Suprapubic skin (tissue), 4 donors: Measurements from ENCODE around the gene ZNF888.
"Not testable (repeated sequence)": the region's sequence is repeated elsewhere in the genome, so short reads cannot be mapped to it uniquely, and the experiment has no call there.

ENCODE experiments used
- CTCF ChIP-seq, 2 donors: fragments of 200-600 bp in 1 of 2; fragments of 450-650 bp in 1 of 2; sonication (generic) in 1 of 2; IDR thresholded peaks; one replicate each; pipeline ENCODE4 v1.5.1; 2016 to 2019; ENCODE audit warnings: antibody characterized with exemption in 2 of 2, mild to moderate bottlenecking in 1 of 2, moderate library complexity in 1 of 2
- EP300 ChIP-seq: sonication (generic); formaldehyde crosslinking; IDR thresholded peaks from one replicate; pipeline ENCODE4 v1.6.1; 2017; ENCODE audit warnings: antibody characterized with exemption
- POLR2AphosphoS5 ChIP-seq, 3 donors: sonication (generic); formaldehyde crosslinking; IDR thresholded peaks; one replicate each; pipeline ENCODE4 v1.6.1; 2017; ENCODE audit warnings: antibody characterized with exemption in 3 of 3

- not testable (repeated sequence) for TF ChIP-seq POLR2AphosphoS5 (IDR thresholded peaks at IDR 0.05); CTCF (IDR thresholded peaks at IDR 0.05); EP300
These were observed 66.5 kb downstream of the ZNF888 start for GRCh38 chr19:52856540-52857377.
